GM18951 (cell line): ENCODE results near the gene MPP2.
"Not testable (repeated sequence)": the region's sequence is repeated elsewhere in the genome, so short reads cannot be mapped to it uniquely, and the experiment has no call there.

ENCODE experiments used
- POLR2A ChIP-seq: IDR thresholded peaks from 4 replicates; pipeline ENCODE4 v1.6.1; 2011; ENCODE audit warnings: mild to moderate bottlenecking; ENCODE audit not compliant: insufficient read length, insufficient read depth; ENCODE audit errors: extremely low read depth
- in situ Hi-C: fragments of 300-500 bp; cut with MboI; formaldehyde crosslinking; loops from one replicate; pipeline ENCODE4 v1.12.0; 2022; ENCODE audit warnings: low sequenced_read_pairs, mixed read lengths, inconsistent platforms; ENCODE audit not compliant: unreplicated experiment

Gene MPP2

DNA sequence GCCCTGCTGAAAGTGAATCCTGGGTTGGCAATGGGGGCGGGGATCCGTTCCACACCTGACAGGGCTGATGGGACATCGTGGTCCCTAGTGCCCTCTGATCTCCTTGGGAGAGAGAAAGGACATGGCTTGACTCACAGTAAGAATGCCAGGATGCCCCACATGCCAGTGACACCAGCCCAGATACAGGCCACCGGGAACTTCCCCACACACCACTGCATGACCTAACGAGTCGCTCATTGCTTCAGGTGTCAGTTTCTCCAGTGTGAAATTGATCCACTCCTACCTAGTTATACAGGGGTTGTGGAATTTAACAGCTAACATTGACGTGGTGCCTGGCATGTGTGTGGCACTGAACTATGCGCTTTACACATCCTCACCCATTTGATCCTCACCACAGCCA lies 52.8 kb downstream of the MPP2 start:
- TF ChIP-seq POLR2A: no peak
- in situ Hi-C loops: no loop called here

DNA sequence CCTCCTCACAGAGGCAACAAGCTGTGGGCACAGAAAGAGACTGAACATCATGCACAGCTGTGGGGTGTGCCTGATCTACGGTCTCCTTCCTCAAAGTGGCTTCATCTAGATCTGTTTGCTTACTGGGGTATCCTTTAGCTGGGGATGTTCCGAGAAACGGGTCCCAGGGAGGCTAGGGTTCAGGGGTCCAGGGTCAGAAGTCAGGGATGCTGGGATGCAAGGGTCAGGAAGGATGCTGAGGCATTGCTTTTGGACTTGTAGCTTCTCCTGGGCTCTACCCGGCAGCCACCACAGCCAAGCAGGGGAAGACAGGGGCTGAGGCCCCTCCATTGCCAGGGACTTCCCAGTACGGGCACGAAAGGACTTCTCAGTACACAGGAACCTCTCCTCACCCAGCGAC lies 53.8 kb downstream of the MPP2 start:
- TF ChIP-seq POLR2A: no peak
- in situ Hi-C loops: no loop called here

GRCh38 chr17:43852571-43852970 lies 54.8 kb downstream of the MPP2 start:
- TF ChIP-seq POLR2A: no peak
- in situ Hi-C loops: no loop called here

GRCh38 chr17:43849116-43849515 lies 58.2 kb downstream of the MPP2 start:
- TF ChIP-seq POLR2A: no peak
- in situ Hi-C loops: no loop called here

- TF ChIP-seq POLR2A: no peak
- in situ Hi-C loops: no loop called here
Observed at GRCh38 chr17:43848601-43849000, 58.7 kb downstream of the MPP2 start.

DNA sequence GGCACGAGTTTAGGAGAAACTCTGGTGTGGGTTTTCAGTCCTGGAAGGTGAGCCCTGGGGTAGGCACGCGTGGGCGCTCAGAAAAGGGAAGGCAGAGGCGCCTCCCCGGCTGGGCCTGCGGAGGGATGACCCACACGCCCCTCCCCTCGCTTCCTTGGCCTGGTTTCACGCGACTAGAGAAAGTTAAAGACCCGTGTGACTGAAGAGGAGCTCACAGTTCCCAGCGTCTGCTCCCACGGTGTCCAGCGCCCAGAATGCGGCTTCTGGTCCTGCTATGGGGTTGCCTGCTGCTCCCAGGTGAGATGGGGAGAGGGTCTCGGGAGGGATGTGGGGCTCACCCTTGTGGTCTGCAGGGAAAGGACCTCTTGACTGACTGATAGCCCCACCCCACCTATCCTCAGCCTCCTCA lies 60.4 kb downstream of the MPP2 start, which contains the start of gene CD300LG:
Gene CD300LG, plus strand, starts transcription at position 214 of the 409 bp plus-strand sequence. Its CDS starts 41 bp downstream, at position 255.
- no peak for TF ChIP-seq POLR2A
- in situ Hi-C loops: no loop called here

GRCh38 chr17:43846221-43846712 lies 61.1 kb downstream of the MPP2 start:
- no peak for TF ChIP-seq POLR2A
- in situ Hi-C loops: no loop called here

- in situ Hi-C loops: no loop called here
- no peak for TF ChIP-seq POLR2A
Observed at GRCh38 chr17:43845766-43846165, 61.6 kb downstream of the MPP2 start.

DNA sequence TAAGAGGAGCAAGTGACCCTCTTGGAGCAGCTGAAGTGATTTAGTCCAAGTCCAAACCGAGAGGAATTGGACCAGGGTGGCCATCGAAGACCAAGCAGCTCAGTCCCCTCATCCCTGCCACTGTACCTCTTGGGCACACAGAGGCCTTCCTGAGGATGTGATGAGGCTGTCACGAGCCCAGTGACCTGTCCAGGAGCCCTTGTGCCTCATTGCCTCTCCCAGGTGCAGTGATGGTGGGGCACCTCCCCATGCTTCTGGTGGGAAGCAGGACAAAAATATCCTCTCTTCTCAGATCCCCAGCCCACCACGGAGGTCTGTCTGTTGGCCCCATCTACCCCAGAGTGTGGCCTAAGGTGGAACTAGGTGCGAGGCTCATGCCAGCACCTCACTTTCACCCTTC lies 63.1 kb downstream of the MPP2 start:
- no peak for TF ChIP-seq POLR2A
- in situ Hi-C loops: no loop called here

- no peak for TF ChIP-seq POLR2A
- in situ Hi-C loops: no loop called here
Observed at GRCh38 chr17:43842975-43843325, 64.4 kb downstream of the MPP2 start.

GRCh38 chr17:43842091-43842974 lies 65.0 kb downstream of the MPP2 start:
- in situ Hi-C loops: not testable (repeated sequence)

DNA sequence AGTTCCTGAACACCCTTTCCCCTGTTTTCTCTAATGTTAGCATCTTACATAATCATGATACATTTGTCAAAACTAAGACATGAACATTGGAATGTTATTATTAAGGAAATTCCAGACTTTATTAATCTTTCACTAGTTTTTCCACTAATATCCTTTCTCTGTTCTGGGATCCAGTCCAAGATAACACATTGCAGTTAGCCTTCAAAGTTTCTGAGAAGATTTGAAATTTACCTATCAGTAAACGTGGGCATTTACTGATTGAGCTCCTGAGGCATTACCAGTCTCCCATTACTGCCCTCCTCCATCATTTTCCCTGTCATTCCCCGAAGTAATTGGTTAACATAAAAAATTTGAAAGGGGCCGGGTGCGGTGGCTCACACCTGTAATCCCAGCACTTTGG lies 66.1 kb downstream of the MPP2 start:
- in situ Hi-C loops: no loop called here
- no peak for TF ChIP-seq POLR2A

DNA sequence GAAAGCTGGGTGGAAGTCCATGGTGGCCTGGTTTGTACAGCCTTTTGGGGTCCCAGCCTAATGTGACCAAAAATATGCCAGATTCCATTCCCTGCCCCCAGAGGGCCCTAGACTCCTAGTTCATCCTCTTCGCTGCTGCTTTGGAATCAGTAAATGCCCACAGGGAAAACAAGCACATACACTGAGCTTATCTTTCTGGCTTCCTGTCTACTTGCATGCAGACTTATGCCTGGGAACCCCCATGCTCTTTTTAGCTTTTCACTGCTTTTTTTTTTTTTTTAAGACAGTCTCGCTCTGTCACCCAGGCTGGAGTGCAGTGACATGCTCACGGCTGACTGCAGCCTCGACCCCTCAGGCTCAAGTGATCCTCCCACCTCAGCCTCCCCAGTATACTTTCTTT lies 66.5 kb downstream of the MPP2 start:
- in situ Hi-C loops: no loop called here
- no peak for TF ChIP-seq POLR2A

DNA sequence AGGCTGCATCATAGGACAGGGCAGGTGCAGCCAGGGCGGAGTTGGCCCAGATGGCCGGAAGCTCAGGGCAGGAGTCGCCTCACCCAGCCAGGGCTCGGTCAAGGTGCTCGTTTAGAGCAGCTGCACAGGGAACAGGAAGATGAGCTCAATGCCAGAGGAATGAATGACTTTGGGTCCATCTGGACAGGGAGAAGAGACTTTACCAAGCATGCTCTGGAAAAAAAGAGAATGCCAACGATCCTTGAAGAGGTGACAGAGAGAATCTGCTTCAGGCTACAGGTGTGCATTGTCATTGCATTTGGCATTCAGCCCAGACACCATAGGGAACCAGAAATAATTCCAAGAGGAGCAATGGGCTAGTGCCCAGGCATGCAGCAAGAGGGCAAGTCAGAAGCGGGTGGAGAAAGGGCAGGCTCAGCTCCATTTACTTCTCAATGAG lies 67.6 kb downstream of the MPP2 start:
- in situ Hi-C loops: no loop called here

GRCh38 chr17:43834106-43834505 lies 73.2 kb downstream of the MPP2 start:
- no peak for TF ChIP-seq POLR2A
- in situ Hi-C loops: no loop called here

More for the DNA sequence above, 67.6 kb downstream of the MPP2 start:
- no peak for TF ChIP-seq POLR2A
